ENCODE measurements around the gene NUP133.
"Not testable (repeated sequence)": the region's sequence is repeated elsewhere in the genome, so short reads cannot be mapped to it uniquely, and the experiment has no call there.

NUP133 gene

GRCh38 chr1:229507951-229508822 is at the start of gene NUP133:
TSS of gene NUP133 (minus strand) at chr1:229508341. CDS start at chr1:229508249, 92 bp downstream.
- DNase-seq (ENCODE audit: low read depth in 2 of 2): peak; percentile 99

- DNase-seq (ENCODE audit: low read depth in 2 of 2): no peak
These were observed 49.2 kb upstream of the NUP133 start for GRCh38 chr1:229557200-229557850.

- no peak for DNase-seq (ENCODE audit: low read depth in 2 of 2)
These were observed 46.9 kb upstream of the NUP133 start for GRCh38 chr1:229554886-229555621.

GRCh38 chr1:229553621-229554130 is 45.5 kb upstream of the NUP133 start:
- no peak for DNase-seq (ENCODE audit: low read depth in 2 of 2)

DNA sequence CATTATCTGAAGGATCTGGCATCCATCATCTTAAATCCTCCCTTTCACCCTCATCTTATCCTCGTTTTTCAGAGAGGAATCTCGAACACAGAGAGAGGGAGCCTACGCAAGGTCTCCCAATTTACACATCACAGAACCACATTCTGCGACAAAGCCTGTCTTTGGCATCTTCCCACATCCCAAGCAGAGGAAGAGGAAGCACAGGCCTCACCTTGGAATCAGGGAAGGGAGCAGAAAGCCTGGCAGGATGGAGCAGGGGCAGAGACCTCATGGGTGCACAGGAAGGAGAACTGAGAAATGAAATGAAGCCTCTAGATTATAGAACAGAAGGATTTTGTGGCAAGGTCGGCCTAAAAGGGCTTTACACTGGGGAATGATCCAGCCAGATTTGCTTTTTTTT is 44.6 kb upstream of the NUP133 start:
- DNase-seq (ENCODE audit: low read depth in 2 of 2): no peak

- no peak for DNase-seq (ENCODE audit: low read depth in 2 of 2)
These were observed 42.8 kb upstream of the NUP133 start for GRCh38 chr1:229550812-229551567.

- no peak for DNase-seq (ENCODE audit: low read depth in 2 of 2)
These were observed 39.4 kb upstream of the NUP133 start for GRCh38 chr1:229547542-229547941.

GRCh38 chr1:229544587-229544986 is 36.4 kb upstream of the NUP133 start:
- no peak for DNase-seq (ENCODE audit: low read depth in 2 of 2)

DNA sequence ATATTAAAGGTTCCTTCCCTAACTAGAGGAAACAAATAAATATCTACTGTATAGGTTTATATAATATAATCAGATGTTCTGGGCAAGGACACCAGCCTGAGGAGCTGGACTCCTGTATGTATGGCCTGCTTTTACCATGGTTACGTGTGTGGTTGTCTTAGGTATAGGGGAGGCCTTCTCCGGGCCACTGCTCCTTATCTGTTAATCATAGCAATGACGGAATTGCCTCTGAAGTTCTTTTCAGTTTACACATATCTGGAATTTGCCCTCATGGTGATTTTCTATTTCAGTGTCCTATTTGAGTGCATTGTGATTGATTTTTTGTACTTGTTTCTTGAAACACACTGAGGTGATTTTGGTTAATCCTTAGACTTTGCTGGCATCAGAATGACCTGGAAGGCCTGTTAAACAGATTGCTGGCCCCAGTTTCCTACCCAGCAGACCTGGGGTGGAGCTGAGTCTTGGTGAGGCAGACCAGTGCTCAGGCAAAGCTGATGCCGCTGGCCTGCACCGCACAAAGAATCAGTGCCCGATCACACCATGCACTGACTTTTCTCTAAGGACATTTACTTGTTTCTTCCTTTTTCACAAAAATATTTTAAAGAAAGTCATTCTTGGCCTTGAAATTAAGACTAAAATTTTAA is 31.8 kb upstream of the NUP133 start:
- no peak for DNase-seq (ENCODE audit: low read depth in 2 of 2)

GRCh38 chr1:229538945-229539344 is 30.8 kb upstream of the NUP133 start:
- no peak for DNase-seq (ENCODE audit: low read depth in 2 of 2)

DNA sequence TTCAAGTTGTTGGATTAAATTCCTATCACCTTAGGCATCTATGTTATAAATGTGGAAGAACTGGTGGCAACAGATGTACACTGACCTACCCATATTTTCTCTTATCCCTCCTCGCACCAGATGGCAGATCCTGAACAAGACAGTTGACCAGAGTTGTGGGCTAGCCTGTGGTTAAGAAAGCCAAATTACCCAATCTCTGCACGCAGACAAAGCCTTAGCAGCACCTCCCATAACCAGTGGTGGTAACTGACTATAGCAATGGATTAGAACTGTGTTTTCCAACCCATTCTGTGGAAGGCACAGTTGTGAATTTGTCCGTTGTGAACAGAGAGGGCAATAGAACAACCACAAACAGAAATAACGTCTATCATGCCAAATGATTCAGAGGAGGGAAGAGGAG is 29.8 kb upstream of the NUP133 start:
- DNase-seq (ENCODE audit: low read depth in 2 of 2): no peak

DNA sequence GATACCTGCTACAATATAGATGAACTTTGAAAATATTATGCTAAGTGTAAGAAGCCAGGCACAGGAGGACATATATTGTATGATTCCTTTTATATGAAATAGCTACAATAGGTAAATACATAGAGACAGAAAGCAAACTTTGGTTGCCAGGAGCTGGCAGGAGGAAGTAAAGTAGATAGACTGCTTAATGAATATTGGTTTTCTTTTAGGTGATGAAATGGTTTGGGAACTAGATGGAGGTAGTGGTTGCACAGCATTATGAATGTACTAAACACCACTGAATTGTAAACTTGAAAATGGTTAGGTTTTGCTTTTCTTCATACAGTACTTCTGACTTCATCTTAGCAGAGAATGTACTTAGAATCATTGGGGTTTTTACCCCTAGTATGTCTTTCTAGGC is 28.8 kb upstream of the NUP133 start:
- no peak for DNase-seq (ENCODE audit: low read depth in 2 of 2)

DNA sequence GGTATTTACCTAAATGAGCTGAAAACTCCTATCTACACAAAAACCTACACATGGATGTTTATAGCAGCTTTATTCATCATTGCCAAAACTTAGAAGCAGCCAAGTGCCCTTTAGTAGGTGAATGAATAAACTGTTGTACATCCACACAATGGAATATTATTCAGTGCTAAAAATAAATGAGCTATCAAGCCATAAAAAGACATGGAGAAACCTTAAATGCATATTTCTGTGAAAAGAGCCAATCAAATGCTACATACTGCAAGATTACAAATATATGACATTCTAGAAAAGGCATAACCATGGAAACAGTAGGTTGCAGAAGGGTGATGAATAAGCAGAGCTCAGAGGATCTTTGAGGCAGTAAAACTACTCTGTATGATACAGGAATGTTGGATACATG is 27.1 kb upstream of the NUP133 start:
- DNase-seq (ENCODE audit: low read depth in 2 of 2): no peak

GRCh38 chr1:229531326-229531725 is 23.2 kb upstream of the NUP133 start:
- no peak for DNase-seq (ENCODE audit: low read depth in 2 of 2)

DNA sequence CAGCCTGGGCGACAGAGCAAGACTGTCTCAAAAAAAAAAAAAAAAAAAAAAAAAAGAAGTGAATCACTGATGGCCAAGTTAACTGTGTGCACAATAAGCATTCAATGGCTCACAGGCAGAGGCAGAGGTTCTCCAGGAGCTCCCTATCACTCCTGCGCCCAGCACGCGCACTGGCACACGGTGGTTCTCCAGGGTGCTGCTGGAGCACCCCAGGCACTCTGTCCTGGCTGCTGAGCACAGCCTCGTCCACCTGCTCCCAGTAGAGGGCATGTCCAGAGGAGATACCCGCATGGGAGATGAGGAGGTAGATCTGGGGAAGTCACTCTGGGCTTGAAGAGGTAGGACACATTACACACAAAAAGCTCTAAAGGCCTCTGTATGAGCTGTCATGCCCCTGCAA is 21.5 kb upstream of the NUP133 start:
- DNase-seq (ENCODE audit: low read depth in 2 of 2): no peak

GRCh38 chr1:229526695-229527094 is 18.6 kb upstream of the NUP133 start:
- DNase-seq (ENCODE audit: low read depth in 2 of 2): no peak

DNA sequence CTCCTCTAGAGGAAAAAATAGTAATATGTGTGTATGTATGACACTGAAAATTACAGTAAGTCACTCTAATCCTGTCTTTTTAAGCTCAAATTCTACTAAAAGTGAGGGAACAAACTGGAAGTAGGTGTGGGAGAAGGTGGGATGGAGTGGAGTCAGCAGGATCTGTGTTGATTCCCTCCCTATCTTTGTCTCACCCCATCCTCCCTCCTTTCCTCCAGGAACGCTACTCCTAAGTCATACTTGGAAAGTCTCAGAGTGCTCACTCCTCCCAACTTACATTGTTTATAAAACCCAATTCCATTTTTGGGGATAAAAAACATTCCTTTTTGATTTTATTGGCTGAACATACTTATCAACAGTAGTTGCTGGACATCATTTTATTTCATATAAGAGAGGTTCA is 14.9 kb upstream of the NUP133 start:
- no peak for DNase-seq (ENCODE audit: low read depth in 2 of 2)

GRCh38 chr1:229514578-229515275 is 6.6 kb upstream of the NUP133 start:
- DNase-seq (ENCODE audit: low read depth in 2 of 2): peak; percentile 24 to 34

DNA sequence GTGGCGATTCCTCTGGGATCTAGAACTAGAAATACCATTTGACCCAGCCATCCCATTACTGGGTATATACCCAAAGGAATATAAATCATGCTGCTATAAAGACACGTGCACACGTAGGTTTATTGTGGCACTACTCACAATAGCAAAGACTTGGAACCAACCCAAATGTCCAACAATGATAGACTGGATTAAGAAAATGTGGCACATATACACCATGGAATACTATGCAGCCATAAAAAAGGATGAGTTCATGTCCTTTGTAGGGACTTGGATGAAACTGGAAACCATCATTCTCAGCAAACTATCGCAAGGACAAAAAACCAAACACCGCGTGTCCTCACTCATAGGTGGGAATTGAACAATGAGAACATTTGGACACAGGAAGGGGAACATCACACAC is 3.5 kb upstream of the NUP133 start:
- not testable (repeated sequence) for DNase-seq (ENCODE audit: low read depth in 2 of 2)

- not testable (repeated sequence) for DNase-seq (ENCODE audit: low read depth in 2 of 2)
These were observed 3.1 kb upstream of the NUP133 start for GRCh38 chr1:229511201-229511600.
